A375 (cell line): Measurements from ENCODE around the gene KLK14. TPM values are rescaled to one million over a fixed set of nuclear protein-coding genes. Genes with fewer than 3 reads are reported as not detected.

Experiments
- total RNA-seq: library from RNA; depleted of rRNA; stranded (reverse); fragments of >200 nt; shearing (Covaris generic); gene quantifications from 2 replicates; pipeline ENCODE4 v1.2.3, GENCODE V29; 2014; rRNA removed

The KLK14 gene
- 0.85 TPM in 1 of 2 replicates, not detected in the other for total RNA-seq

GRCh38 chr19:51082611-51083010, at the start of gene KLK14:
Gene KLK14 (minus strand): TSS chr19:51082887. CDS start chr19:51082614, 273 bp downstream.

GRCh38 chr19:51124729-51125128, 42.0 kb upstream of the KLK14 start, which contains the start of gene SIGLEC9:
Gene SIGLEC9 (plus strand): TSS chr19:51124906. CDS start chr19:51124975, 69 bp downstream.

DNA sequence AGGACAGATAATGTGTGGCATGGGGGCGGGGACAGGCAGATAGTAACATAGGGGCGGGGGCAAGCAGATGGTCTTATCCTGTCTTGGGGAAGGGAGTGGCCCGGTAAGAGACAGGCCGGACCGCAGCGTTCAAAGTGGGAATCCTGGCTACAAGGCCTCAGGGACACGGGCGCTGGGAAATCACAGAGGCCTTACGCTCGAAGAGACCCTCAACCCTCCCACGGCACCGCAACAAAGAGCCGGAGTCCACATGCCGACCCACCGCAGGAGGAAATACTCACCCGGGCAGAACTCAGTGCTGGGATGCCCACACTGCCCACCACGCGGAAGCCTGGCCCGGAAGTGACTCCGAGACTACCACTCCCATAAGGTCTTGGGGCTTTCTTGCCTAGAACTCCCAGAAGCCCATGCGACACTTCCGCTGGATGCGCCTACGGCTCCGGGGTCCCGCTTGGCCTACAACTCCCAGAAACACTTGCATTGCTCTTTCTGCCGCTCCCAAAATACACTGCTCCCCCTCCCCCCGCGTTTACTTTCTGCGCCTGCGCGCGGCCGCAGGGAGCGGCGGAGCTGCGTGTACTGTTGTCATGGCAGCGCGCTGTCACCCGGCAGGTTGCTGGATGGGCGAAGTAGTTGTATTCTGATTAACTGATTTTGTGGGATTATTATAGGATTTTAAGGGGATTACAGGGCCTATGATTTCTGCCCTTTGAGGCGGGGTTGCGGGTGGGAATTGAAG, 25.5 kb upstream of the KLK14 start, which contains the start of gene CTU1:
CTU1 (minus strand) TSS at position 344 of the 739 bp plus-strand sequence. CDS start 3,840 bp downstream, outside the sequence.

GRCh38 chr19:51064534-51065220, 18.0 kb downstream of the KLK14 start, which contains the start of gene KLK13:
Gene KLK13 (minus strand): TSS chr19:51065092. CDS start chr19:51065067, 25 bp downstream.

DNA sequence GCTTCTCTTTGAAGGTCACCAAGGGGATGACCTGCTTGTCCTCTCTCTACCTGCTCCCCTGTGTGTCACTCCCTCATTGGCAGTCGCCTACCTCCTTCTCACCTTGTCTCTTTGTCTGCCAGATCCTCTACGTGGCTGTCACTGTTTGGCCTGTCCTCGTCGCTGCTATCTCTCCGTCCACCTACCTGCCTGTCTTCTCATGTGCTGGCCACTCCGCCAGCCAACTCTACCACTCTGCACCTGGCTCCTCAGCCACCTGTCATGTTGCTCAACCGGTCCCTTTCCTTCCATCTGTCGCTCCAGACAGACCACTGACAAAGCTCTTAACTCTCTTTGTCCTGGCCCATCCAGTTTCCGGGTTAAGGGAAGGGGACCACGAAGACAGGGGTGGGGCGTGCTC, 48.0 kb downstream of the KLK14 start, which contains the start of gene KLK12:
KLK12 (minus strand) TSS at position 299 of the 400 bp plus-strand sequence. CDS start 381 bp downstream, outside the sequence.

Other genes starting within 250 kb of the KLK14 start
- not detected in 2 replicates for gene KLK15, start 249.3 kb downstream of the KLK14 start, total RNA-seq
- gene KLK3, start 228.0 kb downstream of the KLK14 start, total RNA-seq: not detected in 2 replicates
- 0.50 and 1.5 TPM in 2 replicates for gene KLK2, start 209.4 kb downstream of the KLK14 start, total RNA-seq
- gene KLK4, start 171.5 kb downstream of the KLK14 start, total RNA-seq: not detected in 2 replicates
- gene KLK5, start 129.8 kb downstream of the KLK14 start, total RNA-seq: not detected in 2 replicates
- 0.94 and 1.6 TPM in 2 replicates for gene KLK6, start 113.3 kb downstream of the KLK14 start, total RNA-seq
- gene KLK7, start 99.0 kb downstream of the KLK14 start, total RNA-seq: not detected in 2 replicates
- not detected in 2 replicates for gene KLK8, start 81.3 kb downstream of the KLK14 start, total RNA-seq
- not detected in 2 replicates for gene KLK10, start 63.2 kb downstream of the KLK14 start, total RNA-seq
- gene KLK11, start 56.3 kb downstream of the KLK14 start, total RNA-seq: not detected in 2 replicates
- gene KLK12, start 47.9 kb downstream of the KLK14 start, total RNA-seq: not detected in 2 replicates
- gene KLK13, start 17.8 kb downstream of the KLK14 start, total RNA-seq: not detected in 2 replicates
- 19.1 and 20.6 TPM in 2 replicates for gene CTU1, start 25.5 kb upstream of the KLK14 start, total RNA-seq
- 0.08 TPM in 1 of 2 replicates, not detected in the other for gene SIGLEC9, start 42.0 kb upstream of the KLK14 start, total RNA-seq
- gene SIGLEC7, start 59.4 kb upstream of the KLK14 start, total RNA-seq: not detected in 2 replicates
- 3.1 and 4.5 TPM in 2 replicates for gene CD33, start 142.2 kb upstream of the KLK14 start, total RNA-seq
- gene SIGLECL1, start 168.2 kb upstream of the KLK14 start, total RNA-seq: 0.32 TPM in 1 of 2 replicates, not detected in the other
- gene IGLON5, start 228.8 kb upstream of the KLK14 start, total RNA-seq: not detected in 2 replicates